DOHH2 (cell line): ENCODE results near the gene INSC.

Experiments used
- H3F3A ChIP-seq: fragments of 200-600 bp; sonication (generic), shearing (Covaris generic); 2 replicates; pipeline ENCODE4 v1.6.0; 2016; ENCODE audit warnings: antibody characterized with exemption, mild to moderate bottlenecking; ENCODE audit not compliant: control insufficient read depth, insufficient read depth
- H3K27ac ChIP-seq: fragments of 200-600 bp; sonication (generic); 2 replicates; pipeline ENCODE4 v1.5.1; 2014; ENCODE audit warnings: low read depth, mild to moderate bottlenecking, low read length, moderate library complexity
- H3K27me3 ChIP-seq: fragments of 200-600 bp; sonication (generic); 2 replicates; pipeline ENCODE4 v1.6.1; 2014; ENCODE audit warnings: mild to moderate bottlenecking, low read length, mixed read lengths; ENCODE audit not compliant: control insufficient read depth
- H3K36me3 ChIP-seq: fragments of 200-600 bp; sonication (generic); 2 replicates; pipeline ENCODE4 v1.6.1; 2014; ENCODE audit warnings: mild to moderate bottlenecking, low read length, moderate library complexity, mixed read lengths; ENCODE audit not compliant: control insufficient read depth
- H3K4me1 ChIP-seq: fragments of 200-600 bp; sonication (generic); 2 replicates; pipeline ENCODE4 v1.6.1; 2014; ENCODE audit warnings: mild to moderate bottlenecking, low read length, mixed read lengths; ENCODE audit not compliant: control insufficient read depth
- H3K4me2 ChIP-seq: fragments of 200-600 bp; sonication (generic); 2 replicates; pipeline ENCODE4 v1.6.0; 2014; ENCODE audit warnings: mild to moderate bottlenecking, low read length, moderate library complexity
- H3K4me3 ChIP-seq: fragments of 200-600 bp; sonication (generic); 2 replicates; pipeline ENCODE4 v1.5.1; 2014; ENCODE audit warnings: mild to moderate bottlenecking, low read length, mixed read lengths
- H3K79me2 ChIP-seq: fragments of 200-600 bp; sonication (generic); 2 replicates; pipeline ENCODE4 v1.6.1; 2014; ENCODE audit warnings: mild to moderate bottlenecking, low read length, mixed read lengths; ENCODE audit not compliant: control insufficient read depth
- H3K9me2 ChIP-seq: fragments of 200-600 bp; sonication (generic); replicated peaks from 2 replicates; pipeline ENCODE4 v1.6.1; 2014; ENCODE audit warnings: mild to moderate bottlenecking, low read length, mixed read lengths; ENCODE audit not compliant: control insufficient read depth
- H3K9me3 ChIP-seq: fragments of 200-600 bp; sonication (generic); 2 replicates; pipeline ENCODE4 v1.6.1; 2014; ENCODE audit warnings: antibody characterized with exemption, low read length, mixed read lengths; ENCODE audit not compliant: control insufficient read depth, insufficient read depth
- H4K20me1 ChIP-seq: fragments of 200-600 bp; sonication (generic); 2 replicates; pipeline ENCODE4 v1.6.0; 2014; ENCODE audit warnings: low read depth, mild to moderate bottlenecking, antibody characterized with exemption, low read length, moderate library complexity; ENCODE audit not compliant: control insufficient read depth, insufficient read depth
- CTCF ChIP-seq: fragments of 200-600 bp; sonication (generic); IDR thresholded peaks from one replicate; pipeline ENCODE4 v1.5.1; 2014; ENCODE audit warnings: antibody characterized with exemption, mild to moderate bottlenecking, low read depth, low read length; ENCODE audit not compliant: poor library complexity, severe bottlenecking
- EZH2phosphoT487 ChIP-seq: fragments of 200-600 bp; sonication (generic); IDR thresholded peaks from 2 replicates; pipeline ENCODE4 v1.6.1; 2017; ENCODE audit warnings: borderline replicate concordance, mild to moderate bottlenecking, antibody characterized with exemption, low read length, moderate library complexity, mixed read lengths

Gene INSC

GRCh38 chr11:15194671-15195415, 80.1 kb downstream of the INSC start:
- Histone ChIP-seq H3K36me3 (no peaks in the 10 kb centered on the region), H3K79me2 (no peaks in the 10 kb centered on the region), H3K4me1 (no peaks in the 10 kb centered on the region), H3K9me2 (no peaks in the 10 kb centered on the region), H4K20me1 (no peaks in the 10 kb centered on the region), H3F3A (no peaks in the 10 kb centered on the region), H3K27me3 (no peaks in the 10 kb centered on the region), H3K4me3 (no peak overlapping the region), H3K27ac (no peak overlapping the region), H3K4me2 (no peak overlapping the region), H3K9me3 (no peaks in the 10 kb centered on the region)
- TF ChIP-seq CTCF (no peak), EZH2phosphoT487 (no peak)

- Histone ChIP-seq H3F3A (no peaks in the 10 kb centered on the region), H3K27ac (no peak overlapping the region), H3K27me3 (no peaks in the 10 kb centered on the region), H4K20me1 (no peaks in the 10 kb centered on the region), H3K79me2 (no peaks in the 10 kb centered on the region), H3K4me2 (no peak overlapping the region), H3K9me2 (no peaks in the 10 kb centered on the region), H3K4me1 (no peaks in the 10 kb centered on the region), H3K36me3 (no peaks in the 10 kb centered on the region), H3K4me3 (no peak overlapping the region), H3K9me3 (no peaks in the 10 kb centered on the region)
- no peak for TF ChIP-seq CTCF
- TF ChIP-seq EZH2phosphoT487 = no peak
These were observed 80.9 kb downstream of the INSC start for GRCh38 chr11:15195454-15196200.

GRCh38 chr11:15196704-15197103, 82.0 kb downstream of the INSC start:
- H3K4me1 ChIP-seq = no peaks in the 10 kb centered on the region
- no peak overlapping the region for H3K4me3 ChIP-seq
- H3K27ac ChIP-seq = no peak overlapping the region
- no peaks in the 10 kb centered on the region for H3F3A ChIP-seq
- no peaks in the 10 kb centered on the region for H3K9me2 ChIP-seq
- no peaks in the 10 kb centered on the region for H3K27me3 ChIP-seq
- no peak for TF ChIP-seq CTCF
- TF ChIP-seq EZH2phosphoT487 = no peak
- H3K4me2 ChIP-seq = no peak overlapping the region
- no peaks in the 10 kb centered on the region for H4K20me1 ChIP-seq
- H3K36me3 ChIP-seq = no peaks in the 10 kb centered on the region
- H3K79me2 ChIP-seq = no peaks in the 10 kb centered on the region
- H3K9me3 ChIP-seq = no peaks in the 10 kb centered on the region
